Measurements from ENCODE around the gene KIF1B. TPM values are rescaled to one million over a fixed set of nuclear protein-coding genes. Genes with fewer than 3 reads are reported as not detected.

KIF1B gene
- total RNA-seq, 4 donors from 2014 or later, result 53.0 to 78.2 (median 64.8) TPM

GRCh38 chr1:10288029-10288615 lies 77.8 kb downstream of the KIF1B start:
- DNase-seq (ENCODE audit: extremely low spot score), result no peak
- H3K4me3 ChIP-seq, result no peak overlapping the region
- no peaks in the 10 kb centered on the region for H3K9me3 ChIP-seq
- 93% methylated on average over 3 of the region's 3 CpGs for WGBS
- intact Hi-C loops (cut with DNase I), result loop anchor here (10.0 kb wide), 1 partner anchor 73 kb away; the partner anchor contains the start of gene KIF1B
- peak overlapping the region in 3 of 4 donors; percentile 69 to 79 (median 79) for H3K27ac ChIP-seq (replicated peaks in 1 of 4)
- H3K36me3 ChIP-seq, result peaks cover 11 to 79% (median 51%) of the 10 kb centered on the region in 4 donors
- peaks cover 26 to 41% (median 33%) of the 10 kb centered on the region in 4 donors for H3K4me1 ChIP-seq
- H3K27me3 ChIP-seq, result no peaks in the 10 kb centered on the region
- TF ChIP-seq POLR2A (IDR thresholded peaks at IDR 0.05; ENCODE audit: low read depth), result no peak
- no peak for TF ChIP-seq EP300 (IDR thresholded peaks at IDR 0.05)
- no peak for TF ChIP-seq CTCF (IDR thresholded peaks at IDR 0.05)
- TF ChIP-seq POLR2AphosphoS5 (IDR thresholded peaks at IDR 0.05), result no peak

GRCh38 chr1:10291705-10292104 lies 81.3 kb downstream of the KIF1B start:
- 85% methylated on average over 1 of the region's 1 CpG for WGBS
- no peaks in the 10 kb centered on the region for H3K9me3 ChIP-seq
- no peak overlapping the region for H3K4me3 ChIP-seq
- H3K27ac ChIP-seq (replicated peaks in 1 of 4), result no peak overlapping the region
- peaks cover 15 to 18% (median 17%) of the 10 kb centered on the region in 4 donors for H3K4me1 ChIP-seq
- no peaks in the 10 kb centered on the region for H3K27me3 ChIP-seq
- intact Hi-C loops (cut with DNase I), result no loop called here
- peaks cover 14 to 81% (median 58%) of the 10 kb centered on the region in 4 donors for H3K36me3 ChIP-seq
- no peak for DNase-seq (ENCODE audit: extremely low spot score)
- TF ChIP-seq CTCF (IDR thresholded peaks at IDR 0.05) (no peak), POLR2A (IDR thresholded peaks at IDR 0.05; ENCODE audit: low read depth) (no peak), POLR2AphosphoS5 (IDR thresholded peaks at IDR 0.05) (no peak), EP300 (IDR thresholded peaks at IDR 0.05) (no peak)

GRCh38 chr1:10292188-10292587 lies 81.8 kb downstream of the KIF1B start:
- no peak for TF ChIP-seq EP300 (IDR thresholded peaks at IDR 0.05)
- 80% methylated on average over 2 of the region's 2 CpGs for WGBS
- no peaks in the 10 kb centered on the region for H3K27me3 ChIP-seq
- H3K27ac ChIP-seq (replicated peaks in 1 of 4), result no peak overlapping the region
- no peak overlapping the region for H3K4me3 ChIP-seq
- H3K4me1 ChIP-seq, result peaks cover 10 to 13% (median 12%) of the 10 kb centered on the region in 4 donors
- peaks cover 17 to 86% (median 60%) of the 10 kb centered on the region in 4 donors for H3K36me3 ChIP-seq
- no peak for DNase-seq (ENCODE audit: extremely low spot score)
- intact Hi-C loops (cut with DNase I), result no loop called here
- H3K9me3 ChIP-seq, result no peaks in the 10 kb centered on the region

GRCh38 chr1:10295481-10296085 lies 85.2 kb downstream of the KIF1B start:
- intact Hi-C loops (cut with DNase I), result no loop called here
- no peak overlapping the region for H3K27ac ChIP-seq (replicated peaks in 1 of 4)
- no peak overlapping the region for H3K4me3 ChIP-seq
- H3K9me3 ChIP-seq, result no peaks in the 10 kb centered on the region
- DNase-seq (ENCODE audit: extremely low spot score), result no peak
- TF ChIP-seq POLR2A (IDR thresholded peaks at IDR 0.05; ENCODE audit: low read depth) (no peak), POLR2AphosphoS5 (IDR thresholded peaks at IDR 0.05) (no peak), EP300 (IDR thresholded peaks at IDR 0.05) (no peak), CTCF (IDR thresholded peaks at IDR 0.05) (no peak)
- H3K4me1 ChIP-seq, result peaks cover 0 to 7% (median 0%) of the 10 kb centered on the region in 4 donors
- 97% methylated on average over 6 of the region's 6 CpGs for WGBS
- H3K36me3 ChIP-seq, result peaks cover 32 to 79% (median 64%) of the 10 kb centered on the region in 4 donors
- H3K27me3 ChIP-seq, result no peaks in the 10 kb centered on the region

GRCh38 chr1:10299151-10299550 lies 88.8 kb downstream of the KIF1B start:
- Histone ChIP-seq H3K36me3 (peaks cover 31 to 67% (median 53%) of the 10 kb centered on the region in 4 donors), H3K27ac (replicated peaks in 1 of 4) (no peak overlapping the region)
- 69% methylated on average over 1 of the region's 1 CpG for WGBS

More at GRCh38 chr1:10299151-10299550, 88.8 kb downstream of the KIF1B start:
- no peaks in the 10 kb centered on the region for H3K9me3 ChIP-seq
- H3K27me3 ChIP-seq, result no peaks in the 10 kb centered on the region
- H3K4me3 ChIP-seq, result no peak overlapping the region
- peaks cover 0 to 7% (median 2%) of the 10 kb centered on the region in 4 donors for H3K4me1 ChIP-seq
- intact Hi-C loops (cut with DNase I), result no loop called here
- TF ChIP-seq CTCF (IDR thresholded peaks at IDR 0.05) (no peak), EP300 (IDR thresholded peaks at IDR 0.05) (no peak), POLR2AphosphoS5 (IDR thresholded peaks at IDR 0.05) (no peak), POLR2A (IDR thresholded peaks at IDR 0.05; ENCODE audit: low read depth) (no peak)
- DNase-seq (ENCODE audit: extremely low spot score), result no peak
